ENCODE measurements around the gene PALS2.

The PALS2 gene

GRCh38 chr7:24622646-24623182 lies 49.5 kb downstream of the PALS2 start:
- ChIA-PET POLR2A (no interaction called here), CTCF (interaction anchor here (1.0 to 1.4 kb wide), 2 partner anchors 35 to 395 kb away, joined by 3 read pairs; no protein-coding TSS in a partner anchor)
- WGBS (ENCODE audit: insufficient coverage): no CpG with 5 or more reads among the region's 1 CpG
- no peak for DNase-seq
- Histone ChIP-seq H3K4me1 (ENCODE audit: control extremely low read depth in 1 of 4, control insufficient read depth in 4 of 4, insufficient read depth in 4 of 4, low read length in 3 of 4) (peaks cover 0 to 6% (median 0%) of the 10 kb centered on the region in 4 experiments), H3K9me3 (ENCODE audit: control extremely low read depth in 1 of 5, control insufficient read depth in 4 of 5, insufficient read depth in 2 of 5, low read depth in 1 of 5, low read length in 4 of 5) (peaks cover 2 to 14% (median 4%) of the 10 kb centered on the region in 5 experiments), H3K27me3 (replicated peaks in 2 of 5; ENCODE audit: control insufficient read depth in 4 of 5, insufficient read depth in 5 of 5, low read length in 4 of 5) (no peaks in the 10 kb centered on the region), H3K4me3 (ENCODE audit: control insufficient read depth in 1 of 7, extremely low read depth in 1 of 7, insufficient read depth in 4 of 7, low read depth in 2 of 7, low read length in 6 of 7) (no peak overlapping the region), H3K36me3 (ENCODE audit: control insufficient read depth in 4 of 4, insufficient read depth in 4 of 4, low read length in 3 of 4) (peaks cover 0 to 16% (median 0%) of the 10 kb centered on the region in 4 experiments), H3K27ac (ENCODE audit: insufficient read depth in 1 of 2, low read depth in 1 of 2, low read length in 2 of 2, poor library complexity in 1 of 2, severe bottlenecking in 2 of 2) (no peak overlapping the region)

All from common myeloid progenitor, CD34-positive (primary cell).